Sciatic nerve (tissue), 2 donors: ENCODE data around the gene HVCN1. TPM values are rescaled to one million over a fixed set of nuclear protein-coding genes. Genes with fewer than 3 reads are reported as not detected.
"Not testable (repeated sequence)": the region's sequence is repeated elsewhere in the genome, so short reads cannot be mapped to it uniquely, and the experiment has no call there.

Experiments
- ATAC-seq: fragments of 200-7000 bp; cut with Tn5 transposase; one replicate; pipeline ENCODE4 v1.9.1; 2020; ENCODE audit warnings: mild to moderate bottlenecking, moderate library complexity
- DNase-seq: peaks from one replicate; pipeline ENCODE4 v3.0.0-alpha.2; 2020; ENCODE audit warnings: low spot score
- intact Hi-C: fragments of 100-400 bp; cut with DNase I; formaldehyde crosslinking; loops from one replicate; pipeline ENCODE4 v1.14.2; 2022
- total RNA-seq: library from RNA; stranded (reverse); fragmentation: NEBNext Ultra II Directional; extraction: Animal tissue kit (Norgen Biotek cat#: 25700); gene quantifications from one replicate; pipeline ENCODE4 v1.2.1, GENCODE V29; 2021
- donor health status: DM: no; HTN: no; CAD: no.
- donor health status: DM: no; HTN: no; CAD: no.

HVCN1 gene
- total RNA-seq, 1 donor from 2014 or later = 7.5 TPM

- peak; percentile 24 for ATAC-seq
- intact Hi-C loops = no loop called here
- no peak for DNase-seq
These were observed 11.6 kb downstream of the HVCN1 start for GRCh38 chr12:110677206-110677911.

- no peak for DNase-seq
- intact Hi-C loops = no loop called here
- no peak for ATAC-seq
These were observed 12.7 kb downstream of the HVCN1 start for GRCh38 chr12:110676171-110676570.

- ATAC-seq (no peak), DNase-seq (no peak)
- intact Hi-C loops = no loop called here
These were observed 18.7 kb downstream of the HVCN1 start for GRCh38 chr12:110670161-110670701.

GRCh38 chr12:110669193-110669502, 19.8 kb downstream of the HVCN1 start:
- DNase-seq (no peak), ATAC-seq (no peak)
- intact Hi-C loops = no loop called here

GRCh38 chr12:110668480-110669192, 20.3 kb downstream of the HVCN1 start:
- intact Hi-C loops = no loop called here

GRCh38 chr12:110667671-110668070, 21.2 kb downstream of the HVCN1 start:
- intact Hi-C loops = no loop called here
- no peak for DNase-seq
- no peak for ATAC-seq

More at GRCh38 chr12:110668480-110669192, 20.3 kb downstream of the HVCN1 start:
- no peak for DNase-seq
- ATAC-seq = no peak

- ATAC-seq = no peak
- intact Hi-C loops = no loop called here
These were observed 22.0 kb downstream of the HVCN1 start for GRCh38 chr12:110666892-110667291.

GRCh38 chr12:110661337-110661972, 27.5 kb downstream of the HVCN1 start:
- ATAC-seq (peak; percentile 57), DNase-seq (peak; percentile 61)
- intact Hi-C loops = no loop called here

More at GRCh38 chr12:110666892-110667291, 22.0 kb downstream of the HVCN1 start:
- DNase-seq = no peak

- intact Hi-C loops = no loop called here
- DNase-seq (no peak), ATAC-seq (no peak)
These were observed 30.0 kb downstream of the HVCN1 start for GRCh38 chr12:110658878-110659277.

- no peak for ATAC-seq
- intact Hi-C loops = no loop called here
These were observed 30.7 kb downstream of the HVCN1 start for GRCh38 chr12:110658242-110658641.

GRCh38 chr12:110657747-110658146, 31.2 kb downstream of the HVCN1 start:
- intact Hi-C loops = no loop called here
- DNase-seq = no peak
- ATAC-seq = peak; percentile 58

More at GRCh38 chr12:110658242-110658641, 30.7 kb downstream of the HVCN1 start:
- DNase-seq = no peak

GRCh38 chr12:110656071-110656655, 32.8 kb downstream of the HVCN1 start:
- no peak for ATAC-seq
- intact Hi-C loops = no loop called here
- DNase-seq = no peak

- DNase-seq, intact Hi-C loops, ATAC-seq: not testable (repeated sequence)
These were observed 34.7 kb downstream of the HVCN1 start for GRCh38 chr12:110654238-110654637.

GRCh38 chr12:110649341-110649847, 39.5 kb downstream of the HVCN1 start:
- intact Hi-C loops = no loop called here
- ATAC-seq (no peak), DNase-seq (no peak)

- no peak for DNase-seq
- intact Hi-C loops = no loop called here
- ATAC-seq = no peak
These were observed 41.3 kb downstream of the HVCN1 start for GRCh38 chr12:110647631-110648040.

- no peak for DNase-seq
- ATAC-seq = peak; percentile 41
- intact Hi-C loops = no loop called here
These were observed 47.4 kb downstream of the HVCN1 start for GRCh38 chr12:110641521-110641920.

GRCh38 chr12:110640275-110641025, 48.5 kb downstream of the HVCN1 start:
- intact Hi-C loops = no loop called here
- ATAC-seq (no peak), DNase-seq (no peak)

- peak; percentile 66 for ATAC-seq
- intact Hi-C loops = no loop called here
These were observed 49.4 kb downstream of the HVCN1 start for GRCh38 chr12:110639336-110640141.

More at GRCh38 chr12:110639336-110640141, 49.4 kb downstream of the HVCN1 start:
- DNase-seq = no peak
